H4 (cell line): ENCODE results near the gene DENND4B. TPM values are rescaled to one million over a fixed set of nuclear protein-coding genes. Genes with fewer than 3 reads are reported as not detected.

Experiments used
- DNase-seq: peaks from one replicate; pipeline ENCODE4 v3.0.0-alpha.2; 2015; ENCODE audit warnings: low spot score
- total RNA-seq: library from RNA; depleted of rRNA; stranded (reverse); fragments of >200 nt; shearing (Covaris generic); gene quantifications from 2 replicates; pipeline ENCODE4 v1.2.3, GENCODE V29; 2014

Gene DENND4B
- total RNA-seq, 1 experiment from 2014 or later: 4.3 TPM

GRCh38 chr1:153970346-153970745 lies 23.8 kb upstream of the DENND4B start:
- DNase-seq: no peak

- no peak for DNase-seq
These were observed 22.5 kb upstream of the DENND4B start for GRCh38 chr1:153968972-153969371.

- DNase-seq: no peak
These were observed 21.9 kb upstream of the DENND4B start for GRCh38 chr1:153968408-153968807.

GRCh38 chr1:153968000-153968363 lies 21.5 kb upstream of the DENND4B start:
- DNase-seq: no peak

GRCh38 chr1:153967107-153967999 lies 20.8 kb upstream of the DENND4B start, which contains the start of gene CREB3L4:
CREB3L4 (plus strand) TSS chr1:153967902; CDS start chr1:153968526, 624 bp downstream.
- peak; percentile 98 for DNase-seq

- DNase-seq: no peak
These were observed 17.4 kb upstream of the DENND4B start for GRCh38 chr1:153963850-153964331.

GRCh38 chr1:153963030-153963849 lies 16.7 kb upstream of the DENND4B start, which contains the start of gene SLC39A1:
SLC39A1 (minus strand) TSS chr1:153963537; CDS start chr1:153962715, 822 bp downstream.
- peak; percentile 96 for DNase-seq

- DNase-seq: no peak
These were observed 15.8 kb upstream of the DENND4B start for GRCh38 chr1:153962088-153963029.

- no peak for DNase-seq
These were observed 14.9 kb upstream of the DENND4B start for GRCh38 chr1:153961421-153961820.

- no peak for DNase-seq
These were observed 13.7 kb upstream of the DENND4B start for GRCh38 chr1:153960206-153960605.

- no peak for DNase-seq
These were observed 12.9 kb upstream of the DENND4B start for GRCh38 chr1:153959454-153959853.

GRCh38 chr1:153958961-153959260 lies 12.4 kb upstream of the DENND4B start:
- DNase-seq: no peak

GRCh38 chr1:153958111-153958960 lies 11.8 kb upstream of the DENND4B start, which contains the start of gene CRTC2:
CRTC2 (minus strand) TSS chr1:153958612; CDS start chr1:153958497, 115 bp downstream.
- DNase-seq: peak; percentile 99

- no peak for DNase-seq
These were observed 11.2 kb upstream of the DENND4B start for GRCh38 chr1:153957744-153958110.

- no peak for DNase-seq
These were observed 10.6 kb upstream of the DENND4B start for GRCh38 chr1:153956997-153957715.

GRCh38 chr1:153954826-153955225 lies 8.3 kb upstream of the DENND4B start:
- DNase-seq: no peak

- no peak for DNase-seq
These were observed 7.4 kb upstream of the DENND4B start for GRCh38 chr1:153953859-153954365.

GRCh38 chr1:153951801-153952200 lies 5.3 kb upstream of the DENND4B start:
- no peak for DNase-seq

GRCh38 chr1:153951183-153951582 lies 4.7 kb upstream of the DENND4B start:
- DNase-seq: no peak
